CD14-positive monocyte (primary cell): Measurements from ENCODE around the gene ATG13. TPM values are rescaled to one million over a fixed set of nuclear protein-coding genes. Genes with fewer than 3 reads are reported as not detected.

Experiments used
- DNase-seq, 3 donors: peaks; one replicate each; pipeline ENCODE4 v3.0.0-alpha.2; 2011 to 2022
- H2AFZ ChIP-seq: 2 replicates; pipeline ENCODE4 v1.6.0; 2012; ENCODE audit warnings: mild to moderate bottlenecking, low read depth, low read length, inconsistent platforms; ENCODE audit not compliant: insufficient read depth, poor library complexity, severe bottlenecking
- H3K27ac ChIP-seq, 2 donors: 1 replicate in 1 of 2; 2 replicates in 1 of 2; pipeline ENCODE4 v1.5.1; 2012 to 2013; ENCODE audit warnings: low read length in 2 of 2, control low read depth in 1 of 2, inconsistent platforms in 1 of 2, low read depth in 1 of 2, mild to moderate bottlenecking in 1 of 2
- H3K27me3 ChIP-seq, 2 donors: one replicate each; pipeline versions ENCODE4 v1.6.0 to v1.6.1; 2011 to 2013; ENCODE audit warnings: low read length in 2 of 2; ENCODE audit not compliant: control insufficient read depth in 2 of 2, insufficient read depth in 2 of 2
- H3K36me3 ChIP-seq, 2 donors: replicated peaks in 1 of 2; 1 replicate in 1 of 2; 2 replicates in 1 of 2; pipeline versions ENCODE4 v1.5.1 to v1.6.1; 2012 to 2013; ENCODE audit warnings: low read length in 2 of 2, control low read depth in 1 of 2, inconsistent platforms in 1 of 2, mild to moderate bottlenecking in 1 of 2; ENCODE audit not compliant: insufficient read depth in 2 of 2, control insufficient read depth in 1 of 2
- H3K4me1 ChIP-seq, 2 donors: 1 replicate in 1 of 2; 2 replicates in 1 of 2; pipeline versions ENCODE4 v1.5.1 to v1.6.1; 2012 to 2013; ENCODE audit warnings: low read length in 2 of 2, control low read depth in 1 of 2, inconsistent platforms in 1 of 2, mild to moderate bottlenecking in 1 of 2, moderate library complexity in 1 of 2; ENCODE audit not compliant: insufficient read depth in 2 of 2, control insufficient read depth in 1 of 2
- H3K4me2 ChIP-seq: replicated peaks from 2 replicates; pipeline ENCODE3; 2012; ENCODE audit warnings: low read length, moderate library complexity, mild to moderate bottlenecking; ENCODE audit not compliant: poor library complexity, severe bottlenecking; ENCODE audit errors: extremely low read depth
- H3K4me3 ChIP-seq, 3 experiments: fragments of 200-600 bp in 1 of 3; sonication (generic) in 1 of 3; replicated peaks in 1 of 3; 1 replicate in 2 of 3; 2 replicates in 1 of 3; pipeline ENCODE4 v1.5.1; 2011 to 2013; ENCODE audit warnings: low read length in 3 of 3, mild to moderate bottlenecking in 3 of 3, control low read depth in 2 of 3, low read depth in 2 of 3, inconsistent platforms in 1 of 3, moderate library complexity in 1 of 3
- H3K79me2 ChIP-seq: 2 replicates; pipeline ENCODE4 v1.6.0; 2012; ENCODE audit warnings: mild to moderate bottlenecking, control low read depth, inconsistent platforms, low read length, moderate library complexity; ENCODE audit not compliant: insufficient read depth
- H3K9ac ChIP-seq: 2 replicates; pipeline ENCODE4 v1.6.0; 2017; ENCODE audit warnings: low read length, mild to moderate bottlenecking; ENCODE audit not compliant: insufficient read depth, poor library complexity, severe bottlenecking
- H3K9me3 ChIP-seq, 2 donors: replicated peaks in 1 of 2; 1 replicate in 1 of 2; 2 replicates in 1 of 2; pipeline versions ENCODE4 v1.5.1 to v1.6.1; 2012 to 2013; ENCODE audit warnings: low read length in 2 of 2, control low read depth in 1 of 2; ENCODE audit not compliant: control insufficient read depth in 1 of 2, insufficient read depth in 1 of 2
- H4K20me1 ChIP-seq: 2 replicates; pipeline ENCODE4 v1.6.0; 2012; ENCODE audit warnings: mild to moderate bottlenecking, low read length, control low read depth, moderate library complexity; ENCODE audit not compliant: insufficient read depth
- H3K27ac Mint-ChIP-seq, 7 donors: one replicate each; pipeline ENCODE4 v1.8.0; 2020; ENCODE audit warnings: mild to moderate bottlenecking in 7 of 7, mixed read lengths in 7 of 7, moderate library complexity in 6 of 7, inconsistent platforms in 2 of 7
- H3K27me3 Mint-ChIP-seq, 3 donors: one replicate each; pipeline ENCODE4 v1.8.0; 2021 to 2022; ENCODE audit warnings: low read depth in 3 of 3, mild to moderate bottlenecking in 3 of 3, mixed read lengths in 3 of 3, moderate library complexity in 3 of 3, inconsistent platforms in 1 of 3
- H3K36me3 Mint-ChIP-seq, 2 donors: one replicate each; pipeline ENCODE4 v1.8.0; 2020; ENCODE audit warnings: mixed read lengths in 2 of 2, inconsistent platforms in 1 of 2, mild to moderate bottlenecking in 1 of 2
- H3K4me1 Mint-ChIP-seq: one replicate; pipeline ENCODE4 v1.8.0; 2020; ENCODE audit warnings: mild to moderate bottlenecking, mixed read lengths
- H3K4me3 Mint-ChIP-seq, 2 donors: one replicate each; pipeline ENCODE4 v1.8.0; 2020; ENCODE audit warnings: mild to moderate bottlenecking in 2 of 2, mixed read lengths in 2 of 2, moderate library complexity in 1 of 2
- H3K9me3 Mint-ChIP-seq, 7 donors: one replicate each; pipeline ENCODE4 v1.8.0; 2020 to 2022; ENCODE audit warnings: mixed read lengths in 7 of 7, mild to moderate bottlenecking in 6 of 7, moderate library complexity in 6 of 7, inconsistent platforms in 2 of 7
- whole genome bisulfite sequencing: methylation state at CpG from one replicate; pipeline ENCODE4 v1.1.5; 2013; ENCODE audit warnings: missing lambda C conversion rate; ENCODE audit not compliant: insufficient coverage; 5-methylcytosine and 5-hydroxymethylcytosine counted together
- intact Hi-C, 2 donors: fragments of 100-400 bp; cut with micrococcal nuclease; formaldehyde crosslinking; loops; one replicate each; pipeline versions ENCODE4 v1.15.0 to v1.15.1; 2023
- polyA plus RNA-seq, 3 donors: library from polyadenylated mRNA; depleted of rRNA in 1 of 3; unstranded in 2 of 3; stranded (reverse) in 1 of 3; fragments of 300-500 nt in 2 of 3; fragments of >200 nt in 1 of 3; fragmentation: Illumina TruSeq in 2 of 3; gene quantifications; 1 replicate in 2 of 3; 2 replicates in 1 of 3; pipeline ENCODE4 v1.2.3, GENCODE V29; 2012 to 2021
- TF ChIP-seq, protein P1 (sequence below): fragments of 200-600 bp; IDR thresholded peaks from one replicate; pipeline ENCODE4 v1.8.0; 2022; ENCODE audit warnings: antibody characterized with exemption, mild to moderate bottlenecking

ATG13 gene
- polyA plus RNA-seq, 3 donors: 33.7 to 55.5 (median 51.2) TPM

DNA sequence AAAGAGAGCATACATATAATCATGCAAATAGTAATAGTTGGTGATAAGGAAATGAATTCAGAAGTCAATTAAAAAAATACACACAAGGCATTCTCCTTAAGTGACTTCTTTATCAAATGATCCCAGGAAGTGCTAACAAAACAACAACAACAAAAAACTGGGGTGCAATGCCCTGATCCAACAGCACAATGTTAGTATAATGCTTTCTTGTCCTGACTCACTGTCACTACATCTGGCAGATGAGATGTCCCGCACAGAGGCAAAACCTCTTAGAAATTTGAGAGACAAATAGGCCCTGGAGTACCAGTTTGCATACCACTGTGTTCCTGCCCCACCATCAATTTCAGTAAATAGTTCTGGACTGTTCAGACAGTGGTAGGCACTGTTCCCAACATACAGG is 12.6 kb upstream of the ATG13 start:
- Histone ChIP-seq H3K36me3 (peaks cover 7 to 16% of the 10 kb centered on the region in 2 donors), H2AFZ (no peak overlapping the region), H4K20me1 (no peaks in the 10 kb centered on the region), H3K27me3 (no peaks in the 10 kb centered on the region), H3K4me2 (no peak overlapping the region), H3K4me3 (no peak overlapping the region), H3K9me3 (no peaks in the 10 kb centered on the region), H3K9ac (no peak overlapping the region), H3K27ac (no peak overlapping the region), H3K4me1 (no peaks in the 10 kb centered on the region), H3K79me2 (no peaks in the 10 kb centered on the region)
- no peak overlapping the region for H3K4me3 Mint-ChIP-seq
- WGBS: no CpG with 5 or more reads among the region's 1 CpG
- intact Hi-C loops: no loop called here
- peaks cover 0 to 1% (median 0%) of the 10 kb centered on the region in 3 donors for H3K27me3 Mint-ChIP-seq
- no peaks in the 10 kb centered on the region for H3K4me1 Mint-ChIP-seq
- TF ChIP-seq, protein P1, sequence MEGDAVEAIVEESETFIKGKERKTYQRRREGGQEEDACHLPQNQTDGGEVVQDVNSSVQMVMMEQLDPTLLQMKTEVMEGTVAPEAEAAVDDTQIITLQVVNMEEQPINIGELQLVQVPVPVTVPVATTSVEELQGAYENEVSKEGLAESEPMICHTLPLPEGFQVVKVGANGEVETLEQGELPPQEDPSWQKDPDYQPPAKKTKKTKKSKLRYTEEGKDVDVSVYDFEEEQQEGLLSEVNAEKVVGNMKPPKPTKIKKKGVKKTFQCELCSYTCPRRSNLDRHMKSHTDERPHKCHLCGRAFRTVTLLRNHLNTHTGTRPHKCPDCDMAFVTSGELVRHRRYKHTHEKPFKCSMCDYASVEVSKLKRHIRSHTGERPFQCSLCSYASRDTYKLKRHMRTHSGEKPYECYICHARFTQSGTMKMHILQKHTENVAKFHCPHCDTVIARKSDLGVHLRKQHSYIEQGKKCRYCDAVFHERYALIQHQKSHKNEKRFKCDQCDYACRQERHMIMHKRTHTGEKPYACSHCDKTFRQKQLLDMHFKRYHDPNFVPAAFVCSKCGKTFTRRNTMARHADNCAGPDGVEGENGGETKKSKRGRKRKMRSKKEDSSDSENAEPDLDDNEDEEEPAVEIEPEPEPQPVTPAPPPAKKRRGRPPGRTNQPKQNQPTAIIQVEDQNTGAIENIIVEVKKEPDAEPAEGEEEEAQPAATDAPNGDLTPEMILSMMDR: no peak
- no peak overlapping the region for H3K27ac Mint-ChIP-seq
- peaks cover 12 to 19% of the 10 kb centered on the region in 2 donors for H3K36me3 Mint-ChIP-seq
- no peaks in the 10 kb centered on the region for H3K9me3 Mint-ChIP-seq
- no peak for DNase-seq

GRCh38 chr11:46607516-46607915 is 9.8 kb upstream of the ATG13 start:
- WGBS: no CpG with 5 or more reads among the region's 1 CpG
- DNase-seq: no peak

More at GRCh38 chr11:46607516-46607915, 9.8 kb upstream of the ATG13 start:
- no peak overlapping the region for H3K4me2 ChIP-seq
- no peaks in the 10 kb centered on the region for H3K9me3 ChIP-seq
- no peak overlapping the region for H2AFZ ChIP-seq
- Mint-ChIP-seq H3K27ac (no peak overlapping the region), H3K4me3 (no peak overlapping the region), H3K27me3 (peaks cover 0 to 1% (median 0%) of the 10 kb centered on the region in 3 donors), H3K36me3 (peaks cover 7 to 12% of the 10 kb centered on the region in 2 donors), H3K4me1 (peaks cover 3% of the 10 kb centered on the region), H3K9me3 (no peaks in the 10 kb centered on the region)
- no peak overlapping the region for H3K4me3 ChIP-seq
- intact Hi-C loops: no loop called here
- H3K4me1 ChIP-seq: no peaks in the 10 kb centered on the region
- no peak overlapping the region for H3K9ac ChIP-seq
- H3K27ac ChIP-seq: no peak overlapping the region
- no peaks in the 10 kb centered on the region for H4K20me1 ChIP-seq
- H3K36me3 ChIP-seq: peaks cover 7 to 16% of the 10 kb centered on the region in 2 donors
- H3K79me2 ChIP-seq: no peaks in the 10 kb centered on the region
- H3K27me3 ChIP-seq: no peaks in the 10 kb centered on the region
- TF ChIP-seq, protein P1: no peak
